Middle frontal gyrus (tissue), 1 donor: Measurements from ENCODE around the gene MARCHF7.
A peak's percentile ranks its signal among the peaks of the same experiment; 100 is the strongest.
"Not testable (repeated sequence)": the region's sequence is repeated elsewhere in the genome, so short reads cannot be mapped to it uniquely, and the experiment has no call there.

Source experiments
- DNase-seq: peaks from one replicate; pipeline ENCODE4 v3.0.0-alpha.2; 2015; ENCODE audit warnings: low spot score; ENCODE audit errors: extremely low spot score

Gene MARCHF7

GRCh38 chr2:159712143-159712928, at the start of gene MARCHF7:
TSS of gene MARCHF7 (plus strand) at chr2:159712506. CDS start at chr2:159729023, 16,517 bp downstream.
- DNase-seq = peak; percentile 90

- DNase-seq = not testable (repeated sequence)
These were observed 44.9 kb upstream of the MARCHF7 start for GRCh38 chr2:159667423-159667822.

DNA sequence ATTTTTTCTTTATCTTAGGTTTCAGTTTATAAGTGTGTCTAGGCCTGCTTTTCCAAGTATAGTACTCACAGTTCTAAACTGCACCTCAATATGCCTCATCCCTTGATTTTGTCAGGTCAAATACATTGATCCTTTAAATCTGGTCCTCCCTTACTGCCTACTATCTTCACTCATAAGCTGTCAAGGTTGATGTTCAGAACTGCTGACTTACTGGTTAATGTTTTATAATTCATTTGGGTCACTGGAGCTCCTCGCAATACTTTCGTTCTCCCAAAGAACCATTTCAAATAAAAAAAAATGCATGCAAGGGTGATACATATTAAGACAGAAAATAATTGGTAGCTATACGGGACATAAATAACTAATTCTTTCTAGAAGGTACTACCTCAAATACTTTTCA, 41.3 kb upstream of the MARCHF7 start:
- no peak for DNase-seq

DNA sequence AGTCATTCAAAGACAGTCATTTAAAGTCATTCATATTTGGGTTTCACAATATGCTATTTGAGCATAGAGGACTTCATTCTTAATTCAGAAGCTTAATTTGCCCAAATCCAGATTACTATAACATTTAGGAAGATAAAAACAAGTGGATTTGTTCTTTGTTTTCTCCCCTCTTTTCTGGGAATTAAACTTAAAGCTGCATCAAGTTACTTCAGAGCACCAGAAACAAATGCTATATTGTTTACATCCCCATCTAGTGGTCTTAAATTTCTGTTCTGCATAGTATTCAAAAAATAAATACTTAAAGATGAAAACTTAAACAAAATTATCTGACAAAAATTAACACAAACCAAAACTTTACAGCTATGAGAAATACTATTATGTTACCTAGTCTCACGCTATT, 34.7 kb upstream of the MARCHF7 start:
- DNase-seq = no peak

DNA sequence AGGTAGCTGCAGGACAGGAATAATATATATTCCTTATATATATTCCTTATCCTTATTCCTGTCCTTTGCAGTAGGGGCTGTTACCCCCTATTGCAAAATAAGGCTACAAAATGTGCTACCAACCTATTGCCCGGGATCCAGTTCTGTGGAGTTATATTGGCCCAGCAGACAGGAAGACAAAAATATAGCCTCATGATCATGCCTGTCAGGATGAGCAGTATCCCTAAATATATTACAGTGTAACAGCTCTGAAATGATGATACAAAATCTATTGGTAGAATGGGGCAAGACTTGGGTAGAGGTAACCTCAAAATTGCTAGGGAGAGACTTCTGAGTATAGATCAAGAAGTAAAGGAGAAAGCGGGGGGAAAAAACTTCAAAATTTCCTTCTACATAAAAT, 31.6 kb upstream of the MARCHF7 start:
- no peak for DNase-seq

DNA sequence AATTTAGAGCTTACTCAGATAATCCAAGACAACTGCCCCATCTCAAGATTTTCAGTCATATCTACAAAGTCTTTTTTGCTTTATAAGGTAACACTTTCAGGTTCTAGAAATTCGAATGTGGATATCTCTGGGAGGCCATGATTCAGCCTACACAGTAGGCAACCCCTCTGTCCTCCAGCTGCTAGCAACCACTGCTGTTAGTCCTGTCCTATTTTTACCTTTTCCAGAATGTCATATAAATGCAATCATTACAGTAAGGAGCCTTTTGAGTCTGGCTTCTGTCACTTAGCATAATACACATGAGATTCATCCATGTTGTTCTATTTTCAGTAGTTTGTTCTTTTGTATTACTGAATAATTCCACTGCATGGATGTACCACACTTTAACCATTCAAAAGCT, 28.5 kb upstream of the MARCHF7 start:
- DNase-seq = no peak

DNA sequence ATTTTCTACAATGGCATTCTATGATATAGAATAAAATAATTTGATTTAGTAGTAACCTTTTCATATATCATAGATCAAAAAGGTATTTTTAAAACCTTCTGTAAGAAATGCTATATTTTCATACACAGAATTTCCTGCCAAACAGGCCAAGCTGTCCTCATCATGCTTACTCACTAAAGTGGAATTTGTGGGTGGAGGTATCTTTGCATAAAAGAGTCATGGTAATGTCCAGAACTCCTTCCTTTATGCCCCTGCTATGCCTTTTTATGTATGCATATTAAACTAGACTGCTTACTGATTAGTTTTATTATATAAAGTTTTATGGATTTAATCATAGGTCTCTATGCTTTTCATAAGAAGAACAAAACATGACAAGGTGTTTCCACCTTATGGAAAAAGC, 27.5 kb upstream of the MARCHF7 start:
- DNase-seq = no peak

DNA sequence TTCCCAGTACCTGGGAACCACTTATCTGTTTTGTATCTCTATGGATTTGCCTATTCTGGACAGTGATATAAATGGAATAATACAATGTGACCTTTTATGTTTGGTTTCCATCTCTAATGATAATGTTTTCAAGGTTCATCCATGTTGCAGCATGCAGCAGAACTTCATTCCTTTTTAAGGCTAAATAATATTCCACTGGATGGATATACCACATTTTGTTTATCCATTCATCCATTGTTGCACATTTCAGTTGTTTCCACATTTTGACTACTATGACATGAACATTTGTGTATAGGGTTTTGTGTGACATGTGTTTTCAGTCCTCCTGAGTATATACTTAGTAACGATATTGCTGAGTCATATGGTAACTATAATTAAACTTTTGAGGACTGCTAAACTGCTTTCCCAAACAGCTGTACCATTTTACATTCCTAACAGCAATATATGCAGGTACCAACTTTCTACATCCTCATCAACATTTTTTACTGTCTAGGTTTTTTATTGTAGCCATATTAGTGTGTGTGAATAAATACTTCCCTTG, 17.7 kb upstream of the MARCHF7 start:
- DNase-seq = no peak

DNA sequence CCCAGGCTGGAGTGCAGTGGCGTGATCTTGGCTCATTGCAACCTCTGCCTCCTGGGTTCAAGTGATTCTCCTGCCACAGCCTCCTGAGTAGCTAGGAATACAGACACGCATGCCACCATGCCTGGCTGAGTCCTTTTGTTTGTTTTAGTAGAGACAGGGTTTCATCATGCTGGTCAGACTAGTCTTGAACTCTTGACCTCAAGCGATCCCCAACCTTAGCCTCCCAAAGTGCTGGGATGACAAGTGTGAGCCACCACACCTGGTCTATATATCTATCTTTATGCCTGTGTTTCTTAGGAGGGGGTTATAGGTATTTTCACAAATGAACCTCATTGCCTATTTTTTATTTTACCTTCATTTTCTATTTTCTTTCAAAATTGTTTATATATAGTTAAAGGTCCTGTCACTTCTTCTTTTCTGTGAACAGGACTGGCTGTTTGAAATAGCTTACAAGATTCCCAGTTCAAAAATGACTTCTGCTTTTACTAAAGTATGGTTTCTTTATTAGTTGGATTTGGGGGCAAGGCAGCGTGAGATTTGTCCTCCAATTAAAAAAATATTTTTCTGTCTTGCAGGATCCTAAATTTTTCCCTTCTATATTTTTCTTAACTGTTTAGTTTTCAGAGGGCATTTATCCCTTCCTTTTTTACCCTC, 16.4 kb upstream of the MARCHF7 start:
- no peak for DNase-seq

DNA sequence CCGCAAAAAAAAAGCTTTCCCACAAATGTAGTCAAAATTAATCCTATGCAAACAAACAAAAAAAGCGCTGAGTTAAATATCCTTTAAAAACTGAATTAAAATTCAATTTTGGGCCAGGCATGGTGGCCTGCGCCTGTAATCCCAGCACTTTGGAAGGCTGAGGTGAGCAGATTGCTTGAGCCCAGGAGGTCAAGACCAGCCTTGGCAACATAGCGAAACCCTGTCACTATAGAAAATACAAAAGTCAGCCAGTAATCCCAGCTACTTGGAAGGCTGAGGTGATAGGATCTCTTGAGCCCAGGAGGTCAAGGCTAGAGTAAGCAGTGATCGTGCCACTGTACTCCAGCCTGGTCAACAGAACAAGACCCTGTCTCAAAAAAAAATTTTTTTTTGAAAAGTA, 8.8 kb upstream of the MARCHF7 start:
- DNase-seq = no peak

- no peak for DNase-seq
These were observed 5.8 kb upstream of the MARCHF7 start for GRCh38 chr2:159706385-159706980.

DNA sequence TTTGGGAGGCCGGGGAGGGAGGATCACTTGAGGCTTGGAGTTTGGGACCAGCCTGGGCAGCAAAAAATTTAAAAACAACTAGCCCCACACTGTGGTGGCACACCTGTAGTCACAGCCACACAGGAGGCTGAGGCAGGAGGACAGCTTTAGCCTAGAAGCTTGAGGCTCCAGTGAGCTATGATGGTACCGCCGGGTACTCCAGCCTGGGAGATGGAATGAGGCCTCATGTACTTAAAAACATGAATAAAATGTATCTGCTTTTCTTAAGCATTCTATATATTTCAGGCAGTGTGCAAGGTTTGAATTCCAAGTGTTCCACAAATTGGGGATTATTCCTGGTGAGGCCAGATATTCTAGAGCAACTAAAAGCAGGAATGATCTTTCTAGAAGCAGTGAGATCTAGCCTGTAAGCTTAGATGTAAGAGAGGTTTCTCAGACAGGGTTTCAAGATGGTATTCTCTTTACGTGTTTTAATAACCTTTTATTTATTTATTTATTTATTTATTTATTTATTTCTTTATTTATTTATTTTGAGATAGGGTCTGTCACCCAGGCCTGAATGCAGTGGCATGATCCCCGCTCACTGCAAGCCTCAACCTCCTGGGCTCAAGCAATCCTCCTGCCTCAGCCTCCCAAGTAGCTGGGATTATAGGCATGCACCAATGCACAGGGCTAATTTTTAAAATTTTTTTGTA, 4.1 kb upstream of the MARCHF7 start:
- DNase-seq = no peak

DNA sequence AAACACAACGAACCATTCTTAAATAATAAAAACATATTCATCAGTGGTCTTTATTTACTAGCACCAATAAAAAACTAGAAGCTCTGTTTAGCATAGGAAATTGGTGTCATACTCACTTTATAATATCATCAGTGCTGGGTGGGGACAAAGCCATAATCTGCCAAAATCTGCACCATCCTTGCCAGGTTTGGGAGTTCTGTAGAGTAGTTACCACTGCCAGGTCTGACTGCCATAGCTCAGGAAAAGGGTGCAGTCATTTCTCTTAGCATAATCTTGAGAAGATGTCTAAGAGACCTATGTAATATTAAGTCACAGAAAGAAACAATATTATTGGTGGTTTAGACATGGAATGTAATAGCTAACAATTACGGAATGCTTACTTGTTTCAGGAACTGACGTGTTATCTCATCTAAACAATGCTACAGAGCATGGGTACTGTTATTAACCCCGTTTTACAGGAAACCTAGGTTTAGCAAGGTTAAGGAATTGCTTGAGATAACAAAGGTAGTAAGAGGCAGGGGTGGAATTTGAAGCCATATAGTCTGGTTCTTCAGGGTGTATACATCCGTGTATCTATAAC, 1.6 kb upstream of the MARCHF7 start:
- no peak for DNase-seq

GRCh38 chr2:159711562-159712142, 654 bp upstream of the MARCHF7 start:
- DNase-seq = no peak

GRCh38 chr2:159712929-159713420, 669 bp downstream of the MARCHF7 start:
- DNase-seq = no peak

- no peak for DNase-seq
These were observed 1.4 kb downstream of the MARCHF7 start for GRCh38 chr2:159713631-159714246.

GRCh38 chr2:159714247-159714930, 2.1 kb downstream of the MARCHF7 start:
- no peak for DNase-seq

GRCh38 chr2:159715451-159715850, 3.1 kb downstream of the MARCHF7 start:
- no peak for DNase-seq

GRCh38 chr2:159716409-159716808, 4.1 kb downstream of the MARCHF7 start:
- not testable (repeated sequence) for DNase-seq

- no peak for DNase-seq
These were observed 4.6 kb downstream of the MARCHF7 start for GRCh38 chr2:159716857-159717256.
